Upper lobe of right lung (tissue), 1 donor: Measurements from ENCODE around the gene CRIP2. TPM values are rescaled to one million over a fixed set of nuclear protein-coding genes. Genes with fewer than 3 reads are reported as not detected.

Source experiments
- ATAC-seq: fragments of 200-7000 bp; cut with Tn5 transposase; one replicate; pipeline ENCODE4 v1.9.1; 2020; ENCODE audit warnings: mild to moderate bottlenecking, moderate library complexity
- DNase-seq: peaks from one replicate; pipeline ENCODE4 v3.0.0-alpha.2; 2020
- H3K27ac ChIP-seq: fragments of 200-600 bp; one replicate; pipeline ENCODE4 v1.8.0; 2022
- H3K27me3 ChIP-seq: fragments of 200-600 bp; one replicate; pipeline ENCODE4 v1.8.0; 2022; ENCODE audit warnings: mild to moderate bottlenecking
- H3K36me3 ChIP-seq: fragments of 200-600 bp; one replicate; pipeline ENCODE4 v1.8.0; 2022
- H3K4me1 ChIP-seq: fragments of 200-600 bp; one replicate; pipeline ENCODE4 v1.8.0; 2022
- H3K4me3 ChIP-seq: fragments of 200-600 bp; one replicate; pipeline ENCODE4 v1.8.0; 2022; ENCODE audit warnings: mild to moderate bottlenecking
- H3K9me3 ChIP-seq: fragments of 200-600 bp; one replicate; pipeline ENCODE4 v1.8.0; 2022
- CTCF ChIP-seq: fragments of 200-600 bp; IDR thresholded peaks from one replicate; pipeline ENCODE4 v1.8.0; 2022; ENCODE audit warnings: antibody characterized with exemption
- intact Hi-C: fragments of 100-400 bp; cut with DNase I; formaldehyde crosslinking; loops from one replicate; pipeline ENCODE4 v1.11.0; 2022
- total RNA-seq: library from RNA; stranded (reverse); fragmentation: NEBNext Ultra II Directional; extraction: Animal tissue kit (Norgen Biotek cat#: 25700); gene quantifications from one replicate; pipeline ENCODE4 v1.2.1, GENCODE V29; 2021
- donor health status: DM: no; HTN: yes; CAD: no; lungs with severe emphysema.

CRIP2 gene
- total RNA-seq, 1 donor from 2014 or later, result 191 TPM

GRCh38 chr14:105495101-105495989 lies 20.7 kb downstream of the CRIP2 start:
- H3K9me3 ChIP-seq, result no peaks in the 10 kb centered on the region
- H3K4me1 ChIP-seq, result no peaks in the 10 kb centered on the region
- no peaks in the 10 kb centered on the region for H3K27me3 ChIP-seq
- DNase-seq, result peak; percentile 66
- H3K4me3 ChIP-seq, result no peak overlapping the region
- H3K27ac ChIP-seq, result no peak overlapping the region
- intact Hi-C loops, result loop anchor here (10.0 kb wide), 1 partner anchor 101 kb away; the partner anchor contains the start of gene TEX22
- no peak for ATAC-seq
- no peaks in the 10 kb centered on the region for H3K36me3 ChIP-seq
- no peak for TF ChIP-seq CTCF

GRCh38 chr14:105495990-105496830 lies 21.6 kb downstream of the CRIP2 start:
- Histone ChIP-seq H3K9me3 (no peaks in the 10 kb centered on the region), H3K4me1 (no peaks in the 10 kb centered on the region), H3K4me3 (no peak overlapping the region), H3K36me3 (no peaks in the 10 kb centered on the region), H3K27me3 (no peaks in the 10 kb centered on the region), H3K27ac (no peak overlapping the region)
- intact Hi-C loops, result loop anchor here (10.0 kb wide), 1 partner anchor 101 kb away; the partner anchor contains the start of gene TEX22
- no peak for ATAC-seq
- no peak for TF ChIP-seq CTCF
- DNase-seq, result peak; percentile 62

- Histone ChIP-seq H3K4me1 (no peaks in the 10 kb centered on the region), H3K9me3 (no peaks in the 10 kb centered on the region), H3K36me3 (no peaks in the 10 kb centered on the region), H3K27ac (no peak overlapping the region), H3K4me3 (no peak overlapping the region), H3K27me3 (no peaks in the 10 kb centered on the region)
- ATAC-seq, result no peak
- TF ChIP-seq CTCF, result no peak
- intact Hi-C loops, result loop anchor here (10.0 kb wide), 1 partner anchor 102 kb away; the partner anchor contains the start of gene TEX22
- peak; percentile 65 for DNase-seq
These were observed 22.4 kb downstream of the CRIP2 start for GRCh38 chr14:105496831-105497591.

GRCh38 chr14:105497671-105498429 lies 23.2 kb downstream of the CRIP2 start:
- Histone ChIP-seq H3K27ac (no peak overlapping the region), H3K4me1 (no peaks in the 10 kb centered on the region), H3K36me3 (no peaks in the 10 kb centered on the region), H3K27me3 (no peaks in the 10 kb centered on the region), H3K9me3 (no peaks in the 10 kb centered on the region), H3K4me3 (no peak overlapping the region)
- intact Hi-C loops, result loop anchor here (10.0 kb wide), 1 partner anchor 103 kb away; the partner anchor contains the start of gene TEX22
- no peak for ATAC-seq
- DNase-seq, result peak; percentile 58
- TF ChIP-seq CTCF, result no peak
